ENCODE data around the gene NPY4R2. TPM values are rescaled to one million over a fixed set of nuclear protein-coding genes. Genes with fewer than 3 reads are reported as not detected.
"Not testable (repeated sequence)": the region's sequence is repeated elsewhere in the genome, so short reads cannot be mapped to it uniquely, and the experiment has no call there.

The NPY4R2 gene, protein sequence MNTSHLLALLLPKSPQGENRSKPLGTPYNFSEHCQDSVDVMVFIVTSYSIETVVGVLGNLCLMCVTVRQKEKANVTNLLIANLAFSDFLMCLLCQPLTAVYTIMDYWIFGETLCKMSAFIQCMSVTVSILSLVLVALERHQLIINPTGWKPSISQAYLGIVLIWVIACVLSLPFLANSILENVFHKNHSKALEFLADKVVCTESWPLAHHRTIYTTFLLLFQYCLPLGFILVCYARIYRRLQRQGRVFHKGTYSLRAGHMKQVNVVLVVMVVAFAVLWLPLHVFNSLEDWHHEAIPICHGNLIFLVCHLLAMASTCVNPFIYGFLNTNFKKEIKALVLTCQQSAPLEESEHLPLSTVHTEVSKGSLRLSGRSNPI
- total RNA-seq (ENCODE audit: low replicate concordance) = 0.24 TPM in 1 of 2 replicates, not detected in the other
- long read RNA-seq, partial matches to known transcripts = 0 of 1 reads
- long read RNA-seq, other reads (novel, unspliced or antisense) = 1 of 1 reads

DNA sequence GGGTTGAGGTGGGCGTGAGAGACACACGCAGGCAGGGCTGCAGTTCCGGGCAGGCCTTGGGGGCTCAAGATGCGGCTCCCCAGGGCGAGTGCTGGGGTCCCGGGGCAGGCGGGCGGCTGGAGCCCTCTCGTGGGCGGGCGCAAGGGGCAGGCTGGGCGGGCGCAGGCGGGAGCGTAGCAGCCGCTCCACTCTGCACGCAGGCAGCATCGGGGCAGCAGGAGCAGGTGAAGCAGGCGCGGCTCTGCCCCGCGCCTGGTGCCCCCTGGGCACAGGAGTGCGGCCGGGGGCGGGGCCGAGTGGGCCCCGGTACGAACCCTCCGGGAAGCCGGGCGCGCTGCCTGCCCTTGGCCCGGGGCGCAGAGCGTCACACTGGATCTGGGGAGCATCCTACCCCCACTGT, at the start of gene NPY4R2:
TSS of gene NPY4R2 (plus strand) at position 188 of the 400 bp plus-strand sequence. CDS start 3,326 bp downstream, outside the sequence.
- H3K36me3 Mint-ChIP-seq; H3K27ac Mint-ChIP-seq; DNase-seq (ENCODE audit: extremely low spot score, unreplicated experiment); H3K4me1 Mint-ChIP-seq (ENCODE audit: unreplicated experiment); H3K27me3 Mint-ChIP-seq; H3K4me3 Mint-ChIP-seq; H3K9me3 Mint-ChIP-seq: not testable (repeated sequence)

DNA sequence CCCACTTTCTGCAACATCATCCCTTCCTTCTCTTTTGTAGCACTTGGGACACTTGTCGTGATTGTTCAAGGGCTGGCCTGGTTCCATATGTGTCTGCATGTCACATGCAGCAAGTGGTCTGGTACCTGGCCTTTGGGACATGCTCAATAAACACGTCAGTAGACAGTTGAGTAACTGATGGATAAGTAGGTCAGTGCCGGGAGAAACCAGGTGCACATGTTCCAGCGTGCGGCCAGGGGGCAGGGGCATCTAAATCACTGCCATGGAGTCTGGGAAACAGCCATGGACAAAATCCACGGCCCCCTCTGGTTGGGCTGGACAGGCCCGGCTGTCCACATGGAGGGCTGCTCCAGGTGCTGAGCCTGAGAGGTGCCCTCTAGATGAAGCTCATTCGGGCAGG, 47.6 kb upstream of the NPY4R2 start:
- H3K27ac Mint-ChIP-seq; H3K4me1 Mint-ChIP-seq (ENCODE audit: unreplicated experiment); DNase-seq (ENCODE audit: extremely low spot score, unreplicated experiment); H3K36me3 Mint-ChIP-seq; H3K9me3 Mint-ChIP-seq; H3K27me3 Mint-ChIP-seq; H3K4me3 Mint-ChIP-seq: not testable (repeated sequence)

DNA sequence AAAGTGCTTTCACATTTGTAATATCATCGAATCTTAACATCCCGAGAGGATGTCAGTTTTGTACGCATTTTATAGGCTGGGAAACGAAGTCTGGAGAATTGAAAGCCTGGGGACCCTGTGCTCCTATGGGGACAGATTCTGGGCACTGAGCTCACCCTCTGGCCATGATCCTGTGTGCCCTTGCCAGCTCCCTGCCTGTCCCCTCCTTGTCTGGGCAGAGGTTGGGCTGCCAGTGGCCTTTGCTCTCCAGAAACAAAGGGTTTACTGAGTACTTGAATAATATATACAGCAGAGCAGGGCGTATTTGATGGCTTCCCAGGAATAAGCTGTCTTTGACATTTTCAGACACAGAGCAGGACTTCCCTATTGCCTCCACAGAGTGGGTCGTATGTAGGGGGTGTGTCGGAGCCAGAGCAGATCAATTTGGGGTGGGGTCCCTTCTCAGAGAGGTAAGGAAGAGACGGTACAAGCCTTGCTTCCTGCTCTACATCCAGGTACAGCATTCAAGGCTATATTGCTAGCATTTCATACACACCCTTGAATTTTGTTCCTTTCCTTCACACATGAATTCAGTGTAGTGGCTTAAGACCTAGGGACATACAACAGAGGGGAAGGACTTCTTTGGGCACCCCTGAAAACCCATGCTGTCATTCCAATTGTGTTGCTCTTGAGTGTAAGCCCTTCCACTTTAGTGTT, 46.8 kb upstream of the NPY4R2 start:
- not testable (repeated sequence) for H3K27ac Mint-ChIP-seq; H3K36me3 Mint-ChIP-seq; H3K9me3 Mint-ChIP-seq; DNase-seq (ENCODE audit: extremely low spot score, unreplicated experiment); H3K27me3 Mint-ChIP-seq; H3K4me3 Mint-ChIP-seq; H3K4me1 Mint-ChIP-seq (ENCODE audit: unreplicated experiment)

DNA sequence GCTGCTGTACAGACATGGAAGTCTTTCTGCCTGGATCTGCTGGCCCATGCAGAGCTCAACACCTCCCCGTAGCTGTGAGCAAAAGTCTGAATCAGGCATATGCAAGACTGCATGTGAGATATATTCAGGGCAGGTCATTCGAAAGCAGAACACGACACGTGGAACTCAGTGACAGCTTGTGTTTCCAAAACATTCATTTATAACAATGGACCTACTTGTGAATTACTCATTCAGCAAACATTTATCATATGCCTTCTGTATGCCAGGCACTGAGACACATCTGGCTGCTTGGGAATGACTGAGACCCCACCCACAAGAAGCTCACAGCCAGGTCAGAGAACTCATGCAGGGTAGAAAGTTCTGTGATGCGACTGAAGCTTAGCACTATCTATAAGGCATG, 46.2 kb upstream of the NPY4R2 start:
- not testable (repeated sequence) for H3K4me1 Mint-ChIP-seq (ENCODE audit: unreplicated experiment); H3K27ac Mint-ChIP-seq; H3K4me3 Mint-ChIP-seq; H3K27me3 Mint-ChIP-seq; H3K9me3 Mint-ChIP-seq; DNase-seq (ENCODE audit: extremely low spot score, unreplicated experiment); H3K36me3 Mint-ChIP-seq

DNA sequence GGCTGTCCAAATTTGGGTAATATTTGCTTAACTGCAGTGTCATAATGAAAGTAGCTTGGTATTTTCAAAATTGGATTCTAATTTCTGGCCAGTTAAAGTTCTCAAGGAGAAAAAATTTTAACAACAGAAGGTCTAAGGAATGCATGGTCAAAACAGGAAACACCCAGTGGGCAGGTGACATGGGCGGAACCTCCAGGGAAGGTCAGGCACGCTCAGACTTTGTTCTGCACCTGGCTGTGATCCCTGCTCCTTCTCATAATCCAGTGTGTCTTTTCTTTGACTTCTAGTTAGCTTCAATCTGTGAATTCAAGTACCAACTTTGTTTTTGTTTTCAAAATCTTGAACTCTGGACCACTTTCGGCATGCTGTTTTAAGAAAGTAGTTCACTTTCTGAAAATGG, 34.2 kb upstream of the NPY4R2 start:
- not testable (repeated sequence) for H3K9me3 Mint-ChIP-seq; H3K4me1 Mint-ChIP-seq (ENCODE audit: unreplicated experiment); H3K4me3 Mint-ChIP-seq; H3K36me3 Mint-ChIP-seq; DNase-seq (ENCODE audit: extremely low spot score, unreplicated experiment); H3K27me3 Mint-ChIP-seq; H3K27ac Mint-ChIP-seq

DNA sequence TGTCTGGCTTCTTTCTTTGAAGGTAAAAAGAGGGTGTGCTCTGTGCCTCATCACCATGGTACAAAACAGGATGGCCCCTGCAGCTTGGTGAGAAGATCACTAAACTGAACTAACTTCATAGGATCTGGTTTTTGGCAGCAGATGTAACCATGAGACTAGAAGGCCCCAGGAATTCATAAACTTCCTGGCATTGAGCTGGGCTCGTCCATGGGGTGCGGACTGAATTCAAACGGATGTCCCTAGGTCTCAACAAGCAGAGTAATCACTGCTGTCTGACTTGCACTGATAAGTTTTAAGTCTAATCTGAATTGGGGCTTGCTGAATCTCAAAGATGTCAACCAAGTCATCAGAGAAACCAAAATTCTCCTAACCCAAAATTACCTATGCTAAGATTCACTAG, 33.5 kb upstream of the NPY4R2 start:
- DNase-seq (ENCODE audit: extremely low spot score, unreplicated experiment); H3K4me1 Mint-ChIP-seq (ENCODE audit: unreplicated experiment); H3K36me3 Mint-ChIP-seq; H3K27ac Mint-ChIP-seq; H3K9me3 Mint-ChIP-seq; H3K27me3 Mint-ChIP-seq; H3K4me3 Mint-ChIP-seq: not testable (repeated sequence)

DNA sequence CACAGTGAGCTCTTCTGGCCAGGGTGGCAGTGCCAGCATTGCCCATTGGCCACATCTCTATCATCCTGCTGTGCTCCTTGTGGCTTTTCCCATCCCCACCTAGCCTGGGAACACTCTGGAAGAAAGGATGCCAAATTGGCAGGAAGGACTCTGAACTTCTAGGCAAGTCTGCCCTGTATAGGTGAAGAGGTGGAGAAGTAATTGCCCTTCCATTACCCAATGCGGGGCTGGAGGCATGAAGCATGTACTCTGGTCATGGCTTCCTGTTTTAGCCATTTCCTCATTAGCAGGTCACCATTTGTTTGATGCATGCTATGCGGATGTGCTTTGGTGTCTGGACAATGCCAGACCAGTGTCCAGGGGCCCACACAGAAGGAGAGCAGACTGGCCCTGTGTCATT, 32.1 kb upstream of the NPY4R2 start:
- not testable (repeated sequence) for H3K4me1 Mint-ChIP-seq (ENCODE audit: unreplicated experiment); H3K4me3 Mint-ChIP-seq; DNase-seq (ENCODE audit: extremely low spot score, unreplicated experiment); H3K36me3 Mint-ChIP-seq; H3K9me3 Mint-ChIP-seq; H3K27ac Mint-ChIP-seq; H3K27me3 Mint-ChIP-seq

DNA sequence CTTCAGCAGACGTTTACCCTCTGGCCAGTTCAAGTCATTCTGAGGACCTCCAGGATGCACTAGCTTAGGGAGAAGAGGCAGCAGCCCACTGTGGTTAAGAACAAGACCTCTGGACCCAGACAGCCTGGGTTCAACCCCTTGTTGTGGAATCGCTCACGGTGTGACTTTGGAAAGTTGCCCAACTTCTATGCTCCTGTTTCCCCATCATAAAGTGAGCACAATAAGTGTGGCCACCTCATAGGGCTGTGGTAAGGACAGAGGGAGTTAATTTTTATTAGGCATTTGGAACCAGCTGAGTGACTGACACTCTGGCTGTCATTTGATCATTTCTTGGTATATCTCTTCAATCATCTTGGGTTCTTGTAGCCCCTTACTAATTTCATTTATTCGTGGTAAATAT, 31.6 kb upstream of the NPY4R2 start:
- H3K36me3 Mint-ChIP-seq; H3K4me1 Mint-ChIP-seq (ENCODE audit: unreplicated experiment); H3K27ac Mint-ChIP-seq; H3K9me3 Mint-ChIP-seq; DNase-seq (ENCODE audit: extremely low spot score, unreplicated experiment); H3K4me3 Mint-ChIP-seq; H3K27me3 Mint-ChIP-seq: not testable (repeated sequence)

DNA sequence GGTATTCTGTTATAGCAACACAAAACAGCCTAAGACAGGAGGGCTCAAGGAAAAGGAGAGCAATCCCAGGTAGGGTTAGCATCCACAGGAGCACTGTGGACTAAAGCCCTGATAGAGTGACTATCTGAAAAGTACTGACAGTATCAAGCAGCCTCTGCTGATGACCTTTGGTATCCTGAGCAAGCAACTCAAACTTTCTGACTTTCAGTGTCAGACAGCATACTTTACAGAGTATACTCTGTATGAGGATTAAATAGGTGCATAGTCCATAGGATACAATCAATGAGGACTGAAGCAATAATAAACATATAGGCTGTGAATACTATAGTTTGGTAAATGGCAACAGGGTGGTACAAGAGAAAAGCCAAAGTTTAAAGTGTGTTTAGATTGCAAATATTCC, 27.7 kb upstream of the NPY4R2 start:
- not testable (repeated sequence) for H3K4me1 Mint-ChIP-seq (ENCODE audit: unreplicated experiment); H3K27ac Mint-ChIP-seq; H3K36me3 Mint-ChIP-seq; H3K9me3 Mint-ChIP-seq; DNase-seq (ENCODE audit: extremely low spot score, unreplicated experiment); H3K27me3 Mint-ChIP-seq; H3K4me3 Mint-ChIP-seq

DNA sequence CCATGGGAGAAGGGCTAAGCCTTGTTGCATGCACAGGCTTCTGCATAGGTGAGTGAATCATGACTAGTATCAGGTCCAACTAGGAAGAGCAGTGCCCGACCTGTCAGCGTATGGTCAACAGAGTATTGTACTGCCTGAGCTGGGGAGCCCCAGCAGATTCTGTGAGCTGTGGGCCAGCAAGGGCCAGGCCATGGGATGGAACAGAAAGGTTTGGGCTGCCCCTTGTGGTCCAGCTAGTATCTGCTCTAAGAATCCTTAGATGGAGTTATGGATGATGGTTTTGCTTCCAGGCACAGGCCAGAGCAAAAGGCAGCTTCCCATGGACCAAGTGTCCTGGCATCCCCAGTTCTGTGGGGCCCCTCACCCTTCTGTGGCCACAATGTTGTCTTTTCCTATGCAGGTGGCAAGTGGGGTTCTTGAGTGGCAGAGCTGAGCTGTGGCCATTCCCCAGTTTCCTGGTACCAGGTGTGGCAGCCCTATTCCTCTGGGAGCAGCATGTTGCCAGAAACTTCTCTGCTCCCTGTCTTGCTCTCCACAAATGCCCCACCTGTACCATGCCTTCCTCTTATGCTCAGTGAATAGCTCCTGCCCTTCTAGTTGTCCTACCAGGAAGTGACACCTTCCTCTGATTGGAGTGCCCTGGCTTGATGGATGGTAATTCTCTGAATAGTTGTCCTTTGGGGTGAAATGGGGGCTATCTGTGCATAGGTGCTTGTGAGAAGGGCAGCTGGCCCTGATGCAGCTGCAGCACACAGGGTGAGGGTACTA, 25.8 kb upstream of the NPY4R2 start:
- H3K36me3 Mint-ChIP-seq; H3K4me3 Mint-ChIP-seq; DNase-seq (ENCODE audit: extremely low spot score, unreplicated experiment); H3K27me3 Mint-ChIP-seq; H3K4me1 Mint-ChIP-seq (ENCODE audit: unreplicated experiment); H3K27ac Mint-ChIP-seq; H3K9me3 Mint-ChIP-seq: not testable (repeated sequence)

DNA sequence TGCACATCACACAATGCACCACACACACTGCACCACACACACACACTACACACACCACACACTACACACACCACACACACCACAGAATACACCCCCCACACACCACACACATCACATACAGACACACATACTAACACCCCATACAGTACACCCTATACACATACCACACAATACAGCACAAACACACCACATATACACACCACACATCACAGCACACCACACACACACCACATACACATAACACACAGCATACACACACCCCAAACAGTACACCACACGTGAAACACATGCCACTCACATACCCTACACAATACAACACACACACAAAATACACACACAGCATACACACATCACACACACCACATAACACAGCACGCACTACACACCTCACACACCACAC, 23.9 kb upstream of the NPY4R2 start:
- not testable (repeated sequence) for H3K27me3 Mint-ChIP-seq; H3K4me3 Mint-ChIP-seq; H3K27ac Mint-ChIP-seq; H3K9me3 Mint-ChIP-seq; H3K4me1 Mint-ChIP-seq (ENCODE audit: unreplicated experiment); H3K36me3 Mint-ChIP-seq; DNase-seq (ENCODE audit: extremely low spot score, unreplicated experiment)

DNA sequence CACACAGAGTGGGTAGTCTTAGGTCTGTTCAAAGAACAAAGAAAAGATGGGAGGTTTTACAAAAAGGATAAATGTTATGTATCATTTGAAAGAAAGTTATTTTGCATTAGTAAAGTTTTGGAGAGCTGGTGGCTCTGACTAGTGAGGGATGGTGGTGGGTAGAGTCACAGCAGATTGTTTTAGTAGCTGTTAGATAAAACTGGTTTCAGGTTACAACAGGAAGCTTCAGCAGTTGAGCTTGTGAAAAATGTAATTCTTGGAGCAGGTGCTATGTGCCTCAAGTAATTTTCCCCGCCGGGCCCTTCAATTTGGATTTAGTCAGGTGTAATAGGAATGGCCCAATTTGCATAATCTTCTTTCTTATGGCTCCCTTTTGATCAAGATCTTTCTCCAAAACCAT, 20.6 kb upstream of the NPY4R2 start:
- not testable (repeated sequence) for DNase-seq (ENCODE audit: extremely low spot score, unreplicated experiment); H3K4me1 Mint-ChIP-seq (ENCODE audit: unreplicated experiment); H3K9me3 Mint-ChIP-seq; H3K27ac Mint-ChIP-seq; H3K27me3 Mint-ChIP-seq; H3K4me3 Mint-ChIP-seq; H3K36me3 Mint-ChIP-seq

DNA sequence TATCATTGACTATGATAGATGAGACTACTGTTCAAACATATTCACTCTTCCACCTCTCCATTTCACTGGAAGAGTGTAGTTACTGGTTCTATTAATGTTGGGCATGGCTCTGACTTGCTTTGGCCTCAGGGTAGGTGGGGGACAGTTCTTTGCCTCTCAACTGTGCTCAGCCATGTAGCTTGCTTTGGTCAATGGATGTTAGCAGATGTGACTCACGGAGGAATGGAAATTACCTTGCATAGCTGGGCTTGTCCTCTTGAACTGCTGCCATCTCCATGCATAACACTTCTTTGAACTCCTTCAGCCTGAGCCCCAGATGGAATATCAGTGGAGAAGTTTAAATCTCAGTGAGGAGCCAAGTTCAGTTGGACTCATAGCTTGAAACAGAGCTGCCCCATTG, 9.1 kb upstream of the NPY4R2 start:
- not testable (repeated sequence) for H3K9me3 Mint-ChIP-seq; H3K27ac Mint-ChIP-seq; H3K4me3 Mint-ChIP-seq; H3K27me3 Mint-ChIP-seq; H3K36me3 Mint-ChIP-seq; DNase-seq (ENCODE audit: extremely low spot score, unreplicated experiment); H3K4me1 Mint-ChIP-seq (ENCODE audit: unreplicated experiment)

DNA sequence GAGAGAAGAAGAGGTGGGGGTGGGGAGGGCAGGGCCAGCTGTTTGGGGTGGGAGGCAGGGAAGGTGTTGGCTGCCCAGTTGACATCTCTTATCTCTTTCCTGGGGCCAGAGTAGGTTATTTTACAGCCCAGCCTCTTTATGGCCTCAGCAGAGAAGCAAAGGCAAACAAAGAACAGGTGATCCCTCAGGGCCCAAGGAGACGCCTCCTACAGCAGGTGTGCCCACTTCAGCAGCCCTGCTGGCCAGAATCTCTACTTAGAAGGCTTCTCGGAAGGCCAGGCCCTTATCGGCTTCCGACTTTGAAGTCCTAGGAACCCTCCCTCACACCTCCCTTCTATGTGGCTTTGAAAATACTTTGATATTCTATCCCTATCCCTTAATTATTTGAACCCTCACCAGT, 8.0 kb upstream of the NPY4R2 start:
- not testable (repeated sequence) for H3K9me3 Mint-ChIP-seq; H3K27ac Mint-ChIP-seq; DNase-seq (ENCODE audit: extremely low spot score, unreplicated experiment); H3K4me3 Mint-ChIP-seq; H3K4me1 Mint-ChIP-seq (ENCODE audit: unreplicated experiment); H3K27me3 Mint-ChIP-seq; H3K36me3 Mint-ChIP-seq

All from type B pancreatic cell (in vitro differentiated cells).